Mesendoderm (in vitro differentiated cells): ENCODE results near the gene AOPEP.

ENCODE experiments used
- DNase-seq: peaks from one replicate; pipeline ENCODE4 v3.0.0; 2013
- H2AK5ac ChIP-seq: 2 replicates; pipeline ENCODE4 v1.6.1; 2013; ENCODE audit warnings: low read length, inconsistent platforms
- H2BK120ac ChIP-seq: 2 replicates; pipeline ENCODE4 v1.6.1; 2013; ENCODE audit warnings: low read depth, mild to moderate bottlenecking, low read length, moderate library complexity, mixed read lengths
- H2BK15ac ChIP-seq: replicated peaks from 2 replicates; pipeline ENCODE4 v1.6.1; 2013; ENCODE audit warnings: low read depth, mild to moderate bottlenecking, moderate library complexity
- H2BK5ac ChIP-seq: 2 replicates; pipeline ENCODE4 v1.6.1; 2013; ENCODE audit warnings: low read length, inconsistent platforms
- H3K18ac ChIP-seq: 2 replicates; pipeline ENCODE4 v1.6.1; 2013; ENCODE audit warnings: mild to moderate bottlenecking, low read length, mixed read lengths
- H3K23ac ChIP-seq: one replicate; pipeline ENCODE4 v1.6.1; 2013; ENCODE audit warnings: low read length
- H3K27ac ChIP-seq: 2 replicates; pipeline ENCODE4 v1.5.1; 2013; ENCODE audit warnings: low read depth, mild to moderate bottlenecking, inconsistent platforms, low read length, moderate library complexity
- H3K27me3 ChIP-seq: 2 replicates; pipeline ENCODE4 v1.6.1; 2013; ENCODE audit warnings: low read length, control low read depth, mild to moderate bottlenecking, inconsistent platforms; ENCODE audit not compliant: insufficient read depth, poor library complexity
- H3K36me3 ChIP-seq: 2 replicates; pipeline ENCODE4 v1.6.1; 2013; ENCODE audit warnings: low read length, inconsistent platforms; ENCODE audit not compliant: control insufficient read depth, insufficient read depth
- H3K4ac ChIP-seq: one replicate; pipeline ENCODE4 v1.6.1; 2013; ENCODE audit warnings: low read depth, mild to moderate bottlenecking, low read length, moderate library complexity
- H3K4me1 ChIP-seq: 2 replicates; pipeline ENCODE4 v1.6.1; 2013; ENCODE audit warnings: low read depth, low read length, inconsistent platforms; ENCODE audit not compliant: control insufficient read depth
- H3K4me2 ChIP-seq: 2 replicates; pipeline ENCODE4 v1.6.1; 2013; ENCODE audit warnings: low read length
- H3K4me3 ChIP-seq: 2 replicates; pipeline ENCODE4 v1.5.1; 2013; ENCODE audit warnings: mild to moderate bottlenecking, low read length
- H3K56ac ChIP-seq: one replicate; pipeline ENCODE4 v1.6.1; 2013; ENCODE audit warnings: low read length
- H3K79me1 ChIP-seq: 2 replicates; pipeline ENCODE4 v1.6.1; 2013; ENCODE audit warnings: low read length, inconsistent platforms
- H3K79me2 ChIP-seq: 2 replicates; pipeline ENCODE4 v1.6.1; 2013; ENCODE audit warnings: mild to moderate bottlenecking, low read length; ENCODE audit not compliant: control insufficient read depth, insufficient read depth
- H3K9ac ChIP-seq: 2 replicates; pipeline ENCODE4 v1.6.1; 2013; ENCODE audit warnings: low read length, inconsistent platforms
- H4K5ac ChIP-seq: one replicate; pipeline ENCODE4 v1.6.1; 2013; ENCODE audit warnings: low read length
- H4K8ac ChIP-seq: one replicate; pipeline ENCODE4 v1.6.1; 2013; ENCODE audit warnings: low read depth, mild to moderate bottlenecking, control low read depth, low read length, moderate library complexity
- WGBS: extraction: QIAGEN DNeasy Blood & Tissue Kit; methylation state at CpG from one replicate; pipeline ENCODE4 v1.1.7; 2013; ENCODE audit warnings: low lambda C conversion rate, missing lambda C conversion rate; ENCODE audit not compliant: insufficient coverage; ENCODE audit errors: extremely low coverage; 5-methylcytosine and 5-hydroxymethylcytosine counted together

The AOPEP gene

DNA sequence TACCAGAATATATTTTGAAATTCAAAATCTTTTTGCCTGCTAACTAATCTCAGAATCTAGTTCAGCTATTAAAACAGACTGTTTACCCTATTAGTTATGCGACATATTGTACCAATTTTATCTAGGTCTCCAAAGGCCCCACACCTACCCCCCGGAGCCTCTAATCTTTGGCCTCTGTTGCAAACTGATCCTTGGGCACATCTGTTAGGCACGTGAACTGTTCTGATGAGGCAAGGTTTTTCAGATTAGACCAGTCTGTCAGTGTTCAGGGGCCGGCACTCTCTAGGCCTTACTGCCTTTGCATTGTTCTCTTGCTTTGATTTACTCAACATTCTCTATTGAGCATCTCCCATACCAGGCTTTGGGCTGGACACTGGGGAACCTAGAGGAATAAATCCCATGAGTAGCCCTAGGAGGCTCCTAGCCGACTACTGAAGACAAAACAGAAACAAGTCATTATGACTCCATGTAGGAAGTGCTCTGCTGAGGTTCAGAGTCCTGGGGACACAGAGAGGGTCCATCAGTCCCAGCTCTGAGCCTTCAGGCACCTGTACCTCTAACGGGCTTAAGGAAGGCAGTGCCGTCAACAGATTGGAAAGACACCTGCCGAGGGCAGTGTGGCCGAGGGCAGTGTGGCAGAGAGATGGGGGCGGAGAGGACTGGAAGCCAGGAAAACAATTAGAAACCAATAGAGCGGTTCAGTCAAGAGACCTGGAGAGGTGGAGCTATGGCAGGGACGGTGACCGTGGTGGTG is 245.1 kb downstream of the AOPEP start:
- no peaks in the 10 kb centered on the region for H3K36me3 ChIP-seq
- no peak overlapping the region for H2AK5ac ChIP-seq
- no peak overlapping the region for H3K27ac ChIP-seq
- no peaks in the 10 kb centered on the region for H3K27me3 ChIP-seq
- no peak overlapping the region for H3K56ac ChIP-seq
- no peak overlapping the region for H3K4ac ChIP-seq
- H4K5ac ChIP-seq, result no peak overlapping the region
- no peak overlapping the region for H2BK5ac ChIP-seq
- H3K4me3 ChIP-seq, result no peak overlapping the region
- no peak overlapping the region for H3K4me2 ChIP-seq
- H3K9ac ChIP-seq, result no peak overlapping the region
- peaks cover 2% of the 10 kb centered on the region for H3K4me1 ChIP-seq
- no peak for DNase-seq
- no peak overlapping the region for H2BK120ac ChIP-seq
- H3K18ac ChIP-seq, result no peak overlapping the region
- H4K8ac ChIP-seq, result no peak overlapping the region
- no CpG with 5 or more reads among the region's 13 CpGs for WGBS
- H2BK15ac ChIP-seq, result no peak overlapping the region
- H3K79me1 ChIP-seq, result no peaks in the 10 kb centered on the region
- no peaks in the 10 kb centered on the region for H3K79me2 ChIP-seq
- no peak overlapping the region for H3K23ac ChIP-seq

GRCh38 chr9:94973451-94973941 is 247.0 kb downstream of the AOPEP start:
- peaks cover 2% of the 10 kb centered on the region for H3K4me1 ChIP-seq

DNA sequence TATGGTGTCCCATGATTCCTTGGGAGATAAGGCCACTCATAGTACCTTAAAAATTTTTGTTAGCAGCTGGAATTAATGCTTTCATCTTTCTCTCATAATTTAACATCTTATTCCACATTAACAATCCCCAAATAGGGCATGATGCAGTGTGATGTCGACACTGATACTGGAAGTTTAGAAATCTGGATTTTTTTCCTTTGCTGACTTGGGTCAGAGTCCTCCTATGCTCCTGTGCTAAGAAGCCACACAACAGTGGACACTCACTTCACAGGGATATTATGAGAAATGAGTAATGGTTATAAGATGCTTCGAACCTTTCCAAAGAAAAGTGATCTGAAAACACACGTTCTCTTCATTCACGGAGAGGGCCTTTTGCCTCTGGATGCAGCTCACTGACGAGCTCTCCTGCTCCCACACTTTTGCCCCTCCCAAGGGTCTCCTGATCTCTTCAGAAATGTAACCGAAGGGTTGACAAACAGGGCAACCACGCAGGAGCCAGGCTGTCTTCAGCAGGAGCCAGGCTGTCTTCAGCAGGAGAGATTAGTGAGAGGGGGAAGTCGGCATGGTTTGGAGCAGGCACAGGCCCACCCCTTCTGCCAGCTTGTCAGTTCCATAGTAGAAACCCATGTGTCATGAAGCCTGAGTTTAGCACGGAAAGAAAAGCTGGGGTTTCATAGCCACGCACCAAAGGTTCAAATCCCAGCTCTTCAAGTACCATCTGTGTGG is 247.8 kb downstream of the AOPEP start:
- Histone ChIP-seq H3K4me1 (peaks cover 2% of the 10 kb centered on the region), H3K27me3 (no peaks in the 10 kb centered on the region)

More at GRCh38 chr9:94973451-94973941, 247.0 kb downstream of the AOPEP start:
- Histone ChIP-seq H3K23ac (no peak overlapping the region), H3K79me1 (no peaks in the 10 kb centered on the region), H3K4me3 (no peak overlapping the region), H3K79me2 (no peaks in the 10 kb centered on the region), H3K18ac (no peak overlapping the region), H3K27ac (no peak overlapping the region), H2BK120ac (no peak overlapping the region), H3K36me3 (no peaks in the 10 kb centered on the region), H4K8ac (no peak overlapping the region), H3K56ac (no peak overlapping the region), H3K4me2 (no peak overlapping the region), H2BK5ac (no peak overlapping the region), H2AK5ac (no peak overlapping the region), H3K4ac (no peak overlapping the region), H2BK15ac (no peak overlapping the region), H4K5ac (no peak overlapping the region), H3K9ac (no peak overlapping the region), H3K27me3 (no peaks in the 10 kb centered on the region)
- no CpG with 5 or more reads among the region's 11 CpGs for WGBS
- no peak for DNase-seq

GRCh38 chr9:94975480-94975879 is 249.0 kb downstream of the AOPEP start:
- no peak overlapping the region for H3K27ac ChIP-seq
- peaks cover 2% of the 10 kb centered on the region for H3K4me1 ChIP-seq
- H3K4me2 ChIP-seq, result no peak overlapping the region
- no peak for DNase-seq
- H3K23ac ChIP-seq, result no peak overlapping the region
- WGBS, result no CpG with 5 or more reads among the region's 11 CpGs
- H3K56ac ChIP-seq, result no peak overlapping the region
- H4K8ac ChIP-seq, result no peak overlapping the region
- H3K9ac ChIP-seq, result no peak overlapping the region
- no peak overlapping the region for H2BK15ac ChIP-seq
- no peak overlapping the region for H2AK5ac ChIP-seq
- H3K36me3 ChIP-seq, result no peaks in the 10 kb centered on the region
- H3K27me3 ChIP-seq, result no peaks in the 10 kb centered on the region
- no peak overlapping the region for H2BK5ac ChIP-seq
- H3K4me3 ChIP-seq, result no peak overlapping the region
- H3K79me1 ChIP-seq, result no peaks in the 10 kb centered on the region
- no peaks in the 10 kb centered on the region for H3K79me2 ChIP-seq
- H4K5ac ChIP-seq, result no peak overlapping the region
- no peak overlapping the region for H3K4ac ChIP-seq
- no peak overlapping the region for H3K18ac ChIP-seq
- H2BK120ac ChIP-seq, result no peak overlapping the region

More for the DNA sequence above, 247.8 kb downstream of the AOPEP start:
- no peak overlapping the region for H3K18ac ChIP-seq
- H3K79me1 ChIP-seq, result no peaks in the 10 kb centered on the region
- H3K23ac ChIP-seq, result no peak overlapping the region
- no peak overlapping the region for H2BK120ac ChIP-seq
- no peak overlapping the region for H4K8ac ChIP-seq
- H2BK5ac ChIP-seq, result no peak overlapping the region
- no peak overlapping the region for H3K56ac ChIP-seq
- H4K5ac ChIP-seq, result no peak overlapping the region
- H3K79me2 ChIP-seq, result no peaks in the 10 kb centered on the region
- no peak overlapping the region for H3K9ac ChIP-seq
- no peak overlapping the region for H2BK15ac ChIP-seq
- H2AK5ac ChIP-seq, result no peak overlapping the region
- H3K4me2 ChIP-seq, result no peak overlapping the region
- no peak overlapping the region for H3K4ac ChIP-seq
- no peaks in the 10 kb centered on the region for H3K36me3 ChIP-seq
- no peak for DNase-seq
- no peak overlapping the region for H3K27ac ChIP-seq
- no CpG with 5 or more reads among the region's 10 CpGs for WGBS
- H3K4me3 ChIP-seq, result no peak overlapping the region

- Histone ChIP-seq H2BK15ac (no peak overlapping the region), H2AK5ac (no peak overlapping the region), H2BK5ac (no peak overlapping the region), H3K56ac (no peak overlapping the region), H3K4me1 (peaks cover 5% of the 10 kb centered on the region), H3K4me3 (no peak overlapping the region), H4K8ac (no peak overlapping the region), H3K36me3 (no peaks in the 10 kb centered on the region), H3K9ac (no peak overlapping the region), H3K79me1 (no peaks in the 10 kb centered on the region), H3K23ac (no peak overlapping the region), H3K79me2 (no peaks in the 10 kb centered on the region), H3K27ac (no peak overlapping the region), H3K27me3 (no peaks in the 10 kb centered on the region), H3K18ac (no peak overlapping the region), H4K5ac (no peak overlapping the region), H3K4ac (no peak overlapping the region), H2BK120ac (no peak overlapping the region), H3K4me2 (no peak overlapping the region)
- DNase-seq, result no peak
- no CpG with 5 or more reads among the region's 4 CpGs for WGBS
These were observed 249.6 kb downstream of the AOPEP start for GRCh38 chr9:94976077-94976476.
